Heart left ventricle (tissue), 13 donors: ENCODE data around the gene SH3BGRL.

Experiments used
- CTCF ChIP-seq, 12 donors: fragments of 200-600 bp; sonication (generic) in 4 of 12; IDR thresholded peaks; one replicate each; pipeline versions ENCODE4 v1.5.0 to v1.8.0; 2018 to 2022; ENCODE audit warnings: antibody characterized with exemption in 12 of 12, mild to moderate bottlenecking in 5 of 12
- POLR2A ChIP-seq, 2 donors: fragments of 450-650 bp; IDR thresholded peaks; one replicate each; pipeline ENCODE4 v1.6.1; 2017; ENCODE audit warnings: antibody characterized with exemption in 2 of 2, mild to moderate bottlenecking in 2 of 2, moderate library complexity in 2 of 2
- donor health status: ischemic (EF 13 %, LVEDD 7.1; RV severe dilation, severe dysfunction).
- donor health status: DM: no; HTN: yes; CAD: no.
- donor health status: DM: no; HTN: no; CAD: no.
- donor health status: ischemic (EF 25% LVEDD 6.9; RV normal size, moderate dysfunction).
- donor health status: ischemic (EF 25% LVEDD 5.7; RV mildly dilated, moderate dysfunction).
- donor health status: ischemic (EF 35%, LVEDD 5.7; RV mildly dilated, moderate dysfunction).
- donor health status: nonischemic (EF 11% LVEDD 7.7; RV severe dilation, severe dysfunction).
- donor health status: DM: yes; HTN: yes; CAD: no.
- donor health status: PGD.
- donor health status: ischemic (EF 29% LVEDD 5.4; RV normal size, mild dysfunction).
- donor health status: nonischemic (EF 23%, LVEDD 6.1; RV moderate dilation, normal function).

DNA sequence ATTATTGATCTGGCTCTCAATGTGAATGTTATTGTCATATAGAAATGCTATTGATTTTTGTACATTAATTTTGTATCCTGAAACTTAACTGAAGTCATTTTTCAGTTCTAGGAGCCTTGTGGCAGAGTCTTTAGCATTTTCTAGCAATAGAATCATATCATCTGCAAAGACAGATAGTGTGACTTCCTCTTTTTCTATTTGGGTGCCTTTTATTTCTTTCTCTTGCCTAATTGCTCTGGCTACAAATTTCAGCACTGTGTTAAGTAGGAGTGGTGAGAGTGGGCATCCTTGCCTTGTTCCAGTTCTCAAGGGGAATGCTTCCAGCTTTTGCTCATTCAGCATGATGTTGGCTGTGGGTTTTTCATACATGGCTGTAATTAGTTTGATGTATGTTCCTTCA, 102.7 kb downstream of the SH3BGRL start:
- TF ChIP-seq CTCF (IDR thresholded peaks at IDR 0.05) (no peak), POLR2A (IDR thresholded peaks at IDR 0.05) (no peak)
